GM21528 (cell line): ENCODE measurements around the gene ZBTB7C.

Experiments used
- ATAC-seq: cut with Tn5 transposase; IDR thresholded peaks from one replicate; pipeline ENCODE4 v1.9.1; 2021; ENCODE audit warnings: mild to moderate bottlenecking, moderate library complexity; ENCODE audit not compliant: unreplicated experiment, low FRiP score

The ZBTB7C gene

GRCh38 chr18:48057018-48057417, 352.2 kb downstream of the ZBTB7C start:
- no peak for ATAC-seq

DNA sequence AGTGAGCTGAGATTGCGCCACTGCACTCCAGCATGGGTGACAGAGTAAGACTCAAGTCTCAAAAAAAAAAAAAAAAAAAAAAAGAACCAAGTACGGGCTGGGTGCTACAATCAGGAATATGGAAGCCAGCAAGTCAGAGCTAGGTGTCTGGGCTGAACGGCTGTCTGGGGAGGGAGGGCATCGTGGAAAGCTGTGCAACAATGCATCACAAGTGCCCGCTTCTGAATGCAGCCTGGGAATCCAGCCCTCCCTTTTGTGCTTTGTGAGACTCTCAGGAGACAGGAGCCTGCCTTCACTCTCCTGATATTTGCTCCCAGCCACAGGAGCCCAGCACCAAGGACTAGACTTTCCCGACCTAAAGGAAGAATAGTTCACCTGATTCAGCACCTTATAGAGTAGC, 353.8 kb downstream of the ZBTB7C start:
- ATAC-seq: no peak

DNA sequence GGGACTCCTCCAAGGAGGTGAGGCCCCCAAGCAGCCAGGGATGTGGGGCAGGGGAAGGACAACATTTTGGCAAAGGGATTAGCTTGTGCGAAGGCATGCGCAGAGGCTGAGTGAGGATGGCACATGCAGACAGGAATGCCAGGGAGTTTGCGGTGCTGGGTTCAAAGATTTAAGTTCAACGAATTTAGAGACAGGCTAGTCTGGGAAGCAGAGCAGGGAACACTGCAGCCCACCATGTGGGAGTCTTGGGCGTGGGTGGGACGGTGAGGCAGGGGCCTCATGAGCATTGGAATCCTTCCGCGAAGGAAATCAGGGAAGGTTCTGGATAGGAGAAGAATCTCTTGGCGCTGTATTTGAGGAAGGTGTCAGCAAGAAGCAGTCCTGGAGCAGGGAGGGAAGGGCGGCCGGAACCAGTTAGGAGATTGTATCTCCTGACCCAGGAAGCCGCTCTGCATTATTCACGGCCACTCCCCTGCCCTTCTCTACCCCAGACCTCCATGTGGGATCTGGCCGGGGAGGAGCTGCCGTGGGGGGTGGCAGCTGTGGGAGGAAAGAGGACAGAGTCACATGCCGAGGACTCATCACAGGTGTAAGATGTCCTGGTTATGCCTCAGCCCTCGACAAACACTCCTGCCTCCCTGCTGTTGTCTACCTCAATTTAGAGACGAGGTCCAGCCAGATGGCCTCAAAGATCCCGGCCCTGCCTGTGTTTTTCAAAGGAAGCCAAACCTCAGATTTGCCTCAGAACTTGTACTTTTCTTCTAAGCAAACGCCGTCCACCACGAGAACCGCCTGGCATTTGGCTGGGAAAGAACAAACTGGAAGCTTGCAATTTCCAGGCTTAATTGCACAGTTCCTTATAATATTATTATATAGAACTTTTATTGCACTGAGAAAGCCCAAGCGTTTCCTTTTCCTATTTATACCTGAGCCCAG, 355.0 kb downstream of the ZBTB7C start:
- no peak for ATAC-seq

GRCh38 chr18:48052842-48053241, 356.3 kb downstream of the ZBTB7C start:
- no peak for ATAC-seq

DNA sequence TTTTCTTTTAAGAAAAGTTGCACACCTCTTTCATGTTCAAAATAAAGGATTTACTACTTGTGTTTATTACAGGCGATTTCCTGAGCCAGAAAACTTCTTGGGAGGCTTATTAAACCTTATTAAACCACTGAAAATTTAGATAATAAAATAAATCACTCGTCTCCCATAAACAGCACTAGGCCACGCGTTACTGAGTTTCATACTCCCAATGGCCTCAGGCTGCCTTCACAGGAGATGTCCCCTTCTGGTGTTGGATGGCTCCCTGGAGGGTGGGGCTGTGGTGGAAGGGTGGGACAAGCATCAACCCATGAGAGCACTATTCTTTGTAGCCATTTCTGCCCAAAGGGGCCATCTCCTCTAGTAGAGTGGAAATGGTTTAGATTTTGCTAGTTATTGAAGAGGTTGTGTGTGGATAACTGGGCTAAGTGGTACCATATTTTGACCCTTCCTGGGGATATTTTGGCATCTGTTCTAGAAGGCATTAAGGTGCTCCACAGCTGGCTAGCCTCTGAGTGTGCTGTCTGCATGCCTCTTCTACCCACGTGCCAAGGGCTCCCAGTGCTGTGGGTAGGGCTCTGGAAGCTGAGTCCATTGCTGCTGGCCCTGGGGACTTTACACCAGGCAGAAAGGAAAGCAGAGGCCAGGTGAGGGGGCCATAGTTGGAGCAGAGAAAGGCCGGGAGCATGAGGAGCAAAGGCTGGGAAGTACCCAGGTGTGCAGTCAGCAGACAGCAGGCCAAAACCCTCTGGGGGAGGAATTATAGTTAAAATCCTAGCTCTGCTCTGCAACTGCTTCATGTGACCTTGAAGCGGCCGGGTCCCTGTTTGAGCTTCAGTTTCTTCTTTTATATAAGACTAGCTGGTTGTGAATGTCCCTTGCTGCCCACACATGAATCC, 357.0 kb downstream of the ZBTB7C start:
- no peak for ATAC-seq

DNA sequence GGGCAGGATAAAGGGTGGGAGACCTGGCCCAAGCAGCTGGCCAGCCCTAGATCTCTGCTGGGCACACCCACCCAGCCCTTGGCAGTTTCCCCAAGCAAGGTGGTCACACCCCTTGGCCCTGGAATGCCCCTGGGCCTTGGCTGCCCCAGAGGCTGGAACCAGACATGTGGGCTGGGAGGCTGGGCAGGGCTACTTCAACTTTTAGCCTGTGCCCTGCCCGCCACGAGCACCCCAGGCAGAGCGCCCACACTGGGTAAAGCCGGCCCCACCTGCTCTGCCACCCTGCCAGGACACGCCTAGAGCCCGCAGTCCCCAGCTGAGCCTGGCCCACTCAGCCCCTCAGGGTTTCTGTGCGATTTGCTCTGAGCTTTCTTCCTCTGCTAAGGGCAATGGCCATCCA, 359.0 kb downstream of the ZBTB7C start:
- no peak for ATAC-seq

GRCh38 chr18:48049757-48050156, 359.4 kb downstream of the ZBTB7C start:
- no peak for ATAC-seq

DNA sequence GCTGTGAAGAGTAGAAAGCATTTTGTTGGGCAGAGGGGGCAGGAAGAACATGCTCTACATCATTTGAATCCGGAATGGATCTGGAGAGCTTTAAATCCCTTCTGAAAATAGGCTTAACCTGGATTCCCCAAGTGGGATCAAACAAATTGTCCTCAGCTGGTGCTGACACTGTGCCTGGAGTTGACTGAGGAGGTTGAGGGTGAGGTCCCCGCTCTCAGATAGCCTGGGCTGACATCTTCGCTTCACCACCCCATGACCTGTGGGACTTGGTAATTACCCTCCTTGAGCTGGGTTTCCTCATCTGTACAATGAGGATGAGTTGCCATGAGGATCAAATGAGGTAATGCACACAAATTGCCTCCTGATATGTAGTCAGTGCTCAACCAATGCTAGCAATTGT, 360.9 kb downstream of the ZBTB7C start:
- ATAC-seq: no peak

- ATAC-seq: no peak
Measured at GRCh38 chr18:48046843-48047242, 362.3 kb downstream of the ZBTB7C start.

GRCh38 chr18:48045744-48046143, 363.4 kb downstream of the ZBTB7C start:
- ATAC-seq: no peak

GRCh38 chr18:48044944-48045343, 364.2 kb downstream of the ZBTB7C start:
- ATAC-seq: no peak

DNA sequence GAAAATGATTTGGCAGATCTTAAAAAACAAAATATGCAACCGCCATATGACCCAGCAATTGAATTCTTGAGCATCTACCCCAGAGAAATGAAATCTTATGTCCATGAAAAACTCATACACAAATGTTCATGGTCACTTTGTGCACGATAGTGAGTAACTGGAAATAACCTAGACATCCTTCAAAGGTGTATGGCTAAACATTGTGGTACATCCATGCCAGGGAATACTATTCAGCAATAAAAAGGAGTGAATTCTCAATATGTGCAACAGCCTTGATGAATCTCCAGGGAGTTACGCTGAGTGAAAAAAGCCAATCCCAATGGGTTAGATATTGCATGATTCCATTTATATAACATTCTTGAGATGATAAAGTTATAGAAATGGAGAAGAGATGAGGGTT, 366.0 kb downstream of the ZBTB7C start:
- no peak for ATAC-seq

GRCh38 chr18:48042431-48042830, 366.8 kb downstream of the ZBTB7C start:
- no peak for ATAC-seq

DNA sequence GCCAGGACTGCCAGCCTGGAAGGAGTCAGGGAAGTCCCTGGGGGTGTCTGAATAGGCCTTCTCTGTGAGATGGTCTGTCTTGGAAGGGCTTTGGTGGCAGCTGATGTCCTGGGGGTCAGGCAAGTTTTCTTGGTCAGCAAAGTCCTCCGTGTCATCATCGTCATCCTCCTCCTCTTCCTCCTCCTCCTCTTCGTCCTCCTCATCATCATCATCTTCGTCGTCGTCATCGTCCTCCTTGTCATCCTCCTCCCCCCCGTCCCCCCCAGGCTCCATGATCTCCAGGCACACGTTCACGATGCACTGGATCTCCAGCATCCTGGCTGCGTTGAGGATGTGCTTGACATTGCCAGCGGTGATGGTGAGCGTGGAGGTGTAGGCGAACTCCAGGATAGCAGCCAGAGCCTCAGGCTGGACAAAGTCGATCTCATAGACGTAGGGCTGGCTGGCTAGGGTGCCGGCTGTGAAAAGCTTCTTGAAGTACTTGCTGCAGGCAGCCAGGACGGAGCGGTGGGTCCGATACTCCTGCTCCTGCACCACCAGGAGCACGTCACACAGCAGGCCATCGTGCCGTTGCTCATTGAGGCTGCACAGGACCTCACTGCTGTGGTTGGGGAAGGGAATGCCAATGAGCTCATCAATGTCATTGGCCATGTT, 368.6 kb downstream of the ZBTB7C start:
- ATAC-seq: no peak

- ATAC-seq: no peak
Measured at GRCh38 chr18:48039769-48040215, 369.4 kb downstream of the ZBTB7C start.

DNA sequence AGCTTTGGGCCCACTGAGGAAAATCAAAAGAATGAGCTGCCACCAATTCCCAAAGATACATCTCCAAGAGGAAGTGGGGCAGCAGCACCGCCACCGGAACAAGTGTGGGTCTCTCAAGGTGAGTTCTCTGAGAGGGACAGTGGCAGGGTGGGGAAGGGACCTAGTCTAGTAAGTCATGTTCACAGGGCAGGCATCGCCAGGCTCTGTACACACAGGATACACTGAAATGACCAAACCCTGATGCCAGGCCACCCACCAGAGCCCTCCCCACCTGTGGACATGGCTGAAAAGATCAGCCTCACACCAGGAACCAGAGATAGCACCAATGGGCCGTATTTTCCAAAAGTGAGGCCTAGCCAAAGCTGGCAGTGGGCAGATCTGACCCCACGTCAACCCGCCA, 370.5 kb downstream of the ZBTB7C start:
- ATAC-seq: no peak

DNA sequence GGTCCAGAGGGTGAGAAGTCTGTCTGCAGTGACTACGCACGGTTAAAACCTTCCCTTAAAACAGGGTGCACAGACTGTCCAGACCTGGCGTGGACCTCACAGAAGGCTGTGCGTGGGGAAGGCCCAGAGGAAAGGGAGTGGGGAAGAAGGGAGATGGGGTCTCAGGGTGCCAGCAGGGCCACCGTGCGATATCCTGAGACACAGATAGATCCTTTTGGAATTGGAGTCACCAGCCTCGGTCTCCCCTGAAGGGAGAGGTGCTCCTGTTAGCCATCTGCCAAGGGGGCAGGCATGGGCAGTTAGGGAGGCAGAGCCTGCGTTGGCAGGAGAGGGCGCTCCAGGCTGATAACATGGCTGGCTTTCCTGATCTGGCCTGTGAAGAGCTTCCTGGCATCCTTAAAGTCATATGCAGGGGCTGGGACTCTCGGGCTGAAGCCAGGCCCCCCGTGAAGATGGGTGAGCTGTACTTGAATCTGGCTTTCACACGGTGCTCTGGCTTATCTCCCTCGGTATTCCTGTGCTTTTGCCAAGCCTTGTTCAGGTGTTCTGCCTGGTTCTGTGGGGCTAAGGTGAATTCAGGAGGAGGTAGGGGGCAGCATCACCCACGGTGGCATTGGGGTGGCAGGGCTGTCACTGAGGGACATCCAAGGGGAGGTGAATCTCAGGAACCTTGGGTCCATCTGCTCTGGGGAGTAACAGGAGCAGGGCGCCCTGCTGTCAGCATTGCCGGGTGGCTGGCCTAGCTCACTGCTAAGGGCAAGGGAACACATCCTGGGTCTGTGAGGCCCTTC, 371.5 kb downstream of the ZBTB7C start:
- no peak for ATAC-seq

DNA sequence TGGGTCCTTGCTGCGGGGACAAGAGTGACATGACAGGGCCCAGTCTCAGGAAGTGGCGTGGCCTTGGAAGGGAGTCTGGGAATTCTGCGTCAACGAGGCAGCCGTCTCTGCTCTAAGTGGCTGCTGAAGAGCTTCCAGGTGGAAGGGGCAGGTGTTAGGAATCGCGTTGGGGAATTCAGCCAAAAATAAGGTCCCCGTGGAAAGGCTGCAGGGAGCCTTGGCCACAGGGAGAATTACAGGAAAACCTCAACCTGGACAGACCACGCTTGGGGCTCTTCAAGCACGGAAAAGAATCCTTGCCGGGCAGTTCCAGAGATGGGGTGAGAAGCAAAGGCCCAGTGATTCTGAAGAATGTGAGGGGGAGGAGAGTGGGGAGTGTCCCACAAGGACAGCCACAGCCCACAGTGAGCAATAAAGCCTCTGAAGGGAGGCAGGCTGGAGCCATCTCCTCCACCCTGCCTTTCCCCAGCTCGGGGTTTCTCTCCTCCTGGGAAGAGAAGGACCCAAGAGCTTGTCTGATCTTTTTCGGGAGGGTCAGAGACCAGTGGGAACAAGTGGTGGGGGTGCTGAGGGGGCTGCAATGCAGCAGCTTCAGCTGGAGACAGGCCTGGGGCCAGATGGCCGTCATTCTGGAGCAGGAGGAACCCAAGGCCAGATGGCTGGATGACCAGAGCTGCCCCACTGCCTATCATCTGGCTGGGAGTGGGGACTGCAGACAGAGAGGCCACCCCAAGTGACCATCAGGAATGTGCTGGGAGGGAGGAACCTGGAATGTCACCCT, 372.4 kb downstream of the ZBTB7C start:
- no peak for ATAC-seq

- ATAC-seq: no peak
Measured at GRCh38 chr18:48036226-48036625, 373.0 kb downstream of the ZBTB7C start.
